Activated T-helper 1 cell treated with anti-CD3 and anti-CD28 coated beads, Interleukin-12 subunit alpha, Interleukin-12 subunit beta, Interleukin-2, Interleukin-4 antibody, amounts not matched to agents 30 ng/mL and 10 ng/mL and 1 ng/mL, durations not matched to agents 14 hours and 24 hours and 36 hours (primary cell): Measurements from ENCODE around the gene SAMHD1. TPM values are rescaled to one million over a fixed set of nuclear protein-coding genes. Genes with fewer than 3 reads are reported as not detected.
"Not testable (repeated sequence)": the region's sequence is repeated elsewhere in the genome, so short reads cannot be mapped to it uniquely, and the experiment has no call there.

ENCODE experiments used
- DNase-seq: peaks from one replicate; pipeline ENCODE4 v3.0.0; 2021; ENCODE audit warnings: low spot score
- H3K27ac Mint-ChIP-seq: one replicate; pipeline ENCODE4 v1.8.0; 2021; ENCODE audit warnings: mild to moderate bottlenecking, mixed read lengths
- H3K27me3 Mint-ChIP-seq: one replicate; pipeline ENCODE4 v1.8.0; 2022; ENCODE audit warnings: mild to moderate bottlenecking, moderate library complexity, mixed read lengths; ENCODE audit not compliant: insufficient read depth
- H3K36me3 Mint-ChIP-seq: one replicate; pipeline ENCODE4 v1.8.0; 2021; ENCODE audit warnings: low read depth, mixed read lengths
- H3K4me1 Mint-ChIP-seq: one replicate; pipeline ENCODE4 v1.8.0; 2021; ENCODE audit warnings: low read depth, mixed read lengths
- H3K4me3 Mint-ChIP-seq: one replicate; pipeline ENCODE4 v1.8.0; 2021; ENCODE audit warnings: mild to moderate bottlenecking, moderate library complexity, mixed read lengths
- H3K9me3 Mint-ChIP-seq: one replicate; pipeline ENCODE4 v1.8.0; 2021; ENCODE audit warnings: mixed read lengths
- intact Hi-C: fragments of 100-400 bp; cut with micrococcal nuclease; formaldehyde crosslinking; loops from one replicate; pipeline ENCODE4 v1.15.1; 2024
- total RNA-seq: library from RNA; stranded (reverse); gene quantifications from 2 replicates; pipeline ENCODE4 v1.2.3, GENCODE V29; 2022

SAMHD1 gene
- total RNA-seq, 1 donor from 2014 or later, result 55.0 TPM

DNA sequence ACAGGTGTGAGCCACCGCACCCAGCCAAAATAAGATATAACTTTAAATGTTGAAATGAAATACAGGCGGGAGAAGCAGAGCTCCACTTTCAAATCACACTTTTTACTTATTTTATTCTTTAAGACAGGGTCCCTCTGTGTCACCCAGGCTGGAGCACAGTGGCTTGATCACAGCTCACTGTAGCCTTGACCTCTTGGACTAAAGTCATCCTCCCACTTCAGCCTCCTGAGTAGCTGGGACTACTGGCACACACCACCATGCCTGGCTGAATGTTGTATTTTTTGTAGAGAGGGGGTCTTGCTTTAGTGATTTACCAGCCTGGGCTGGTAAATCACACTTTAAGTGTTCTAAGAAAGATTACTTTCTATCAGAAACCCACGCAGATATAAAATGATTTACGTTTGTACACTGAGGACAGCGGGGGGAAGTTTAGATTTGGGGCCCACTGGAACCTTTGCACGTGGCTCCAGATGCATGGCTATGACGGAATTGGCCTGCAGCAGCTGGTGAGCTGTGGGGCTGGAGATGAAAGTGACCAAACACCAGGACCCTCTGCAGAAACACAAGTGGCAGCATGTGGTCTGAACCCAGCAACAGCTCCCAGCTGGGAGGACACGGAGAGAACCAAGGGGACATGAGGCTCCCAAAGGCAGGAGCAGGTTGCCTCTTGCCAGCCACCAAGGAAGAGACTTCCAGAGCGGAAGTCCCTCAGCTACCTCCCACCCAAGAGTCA is 102.0 kb downstream of the SAMHD1 start:
- no peaks in the 10 kb centered on the region for H3K4me1 Mint-ChIP-seq
- no peak for DNase-seq
- H3K27me3 Mint-ChIP-seq, result peaks cover 4% of the 10 kb centered on the region
- H3K36me3 Mint-ChIP-seq, result no peaks in the 10 kb centered on the region
- H3K9me3 Mint-ChIP-seq, result peaks cover 4% of the 10 kb centered on the region
- H3K4me3 Mint-ChIP-seq, result no peak overlapping the region
- intact Hi-C loops, result no loop called here
- no peak overlapping the region for H3K27ac Mint-ChIP-seq

- H3K36me3 Mint-ChIP-seq, result no peaks in the 10 kb centered on the region
- no peak for DNase-seq
- no peak overlapping the region for H3K27ac Mint-ChIP-seq
- peaks cover 4% of the 10 kb centered on the region for H3K27me3 Mint-ChIP-seq
- intact Hi-C loops, result no loop called here
- peaks cover 2% of the 10 kb centered on the region for H3K4me1 Mint-ChIP-seq
- no peak overlapping the region for H3K4me3 Mint-ChIP-seq
- peaks cover 4% of the 10 kb centered on the region for H3K9me3 Mint-ChIP-seq
Observed at GRCh38 chr20:36848677-36849076, 102.8 kb downstream of the SAMHD1 start.

DNA sequence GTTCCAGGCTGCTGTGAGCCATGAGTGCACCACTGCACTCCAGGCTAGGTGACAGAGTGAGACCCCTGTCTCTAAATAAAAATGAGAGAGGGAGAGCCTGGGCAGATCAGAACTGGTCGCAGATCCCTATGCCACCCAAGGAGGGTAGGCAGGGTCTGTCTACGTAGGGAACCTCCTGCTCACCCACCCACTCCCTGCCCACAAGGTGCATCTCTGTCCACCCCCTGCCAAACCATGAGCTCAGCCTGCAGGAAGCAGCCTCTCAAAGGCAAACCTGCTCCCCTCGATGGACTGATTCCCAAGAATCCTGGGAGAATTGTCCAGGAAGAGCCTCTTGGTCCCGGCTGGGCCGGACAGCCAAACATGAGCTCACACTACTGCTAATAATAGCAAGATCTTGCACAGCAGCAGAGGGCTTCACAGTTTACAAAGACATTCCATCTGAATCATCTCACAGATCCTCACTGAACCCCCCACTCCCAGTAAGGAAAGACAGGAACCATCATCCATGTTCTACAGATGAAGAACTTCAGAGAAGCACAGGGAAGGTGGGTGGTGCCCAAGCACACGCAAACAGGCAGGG is 103.3 kb downstream of the SAMHD1 start:
- peaks cover 4% of the 10 kb centered on the region for H3K9me3 Mint-ChIP-seq
- peaks cover 7% of the 10 kb centered on the region for H3K4me1 Mint-ChIP-seq
- no peak overlapping the region for H3K4me3 Mint-ChIP-seq
- H3K27me3 Mint-ChIP-seq, result peaks cover 4% of the 10 kb centered on the region
- intact Hi-C loops, result no loop called here
- no peaks in the 10 kb centered on the region for H3K36me3 Mint-ChIP-seq
- no peak for DNase-seq
- H3K27ac Mint-ChIP-seq, result no peak overlapping the region

- peaks cover 4% of the 10 kb centered on the region for H3K9me3 Mint-ChIP-seq
Observed at GRCh38 chr20:36847710-36848040, 103.8 kb downstream of the SAMHD1 start.

GRCh38 chr20:36847009-36847709 is 104.3 kb downstream of the SAMHD1 start:
- Mint-ChIP-seq H3K9me3 (peaks cover 4% of the 10 kb centered on the region), H3K27me3 (peaks cover 4% of the 10 kb centered on the region), H3K27ac (no peak overlapping the region), H3K4me1 (peaks cover 10% of the 10 kb centered on the region), H3K36me3 (no peaks in the 10 kb centered on the region), H3K4me3 (no peak overlapping the region)
- intact Hi-C loops, result no loop called here
- DNase-seq, result no peak

More at GRCh38 chr20:36847710-36848040, 103.8 kb downstream of the SAMHD1 start:
- Mint-ChIP-seq H3K27ac (no peak overlapping the region), H3K4me1 (peaks cover 8% of the 10 kb centered on the region), H3K36me3 (no peaks in the 10 kb centered on the region), H3K4me3 (no peak overlapping the region), H3K27me3 (peaks cover 4% of the 10 kb centered on the region)
- intact Hi-C loops, result no loop called here
- no peak for DNase-seq

- Mint-ChIP-seq H3K4me1 (peaks cover 19% of the 10 kb centered on the region), H3K36me3 (no peaks in the 10 kb centered on the region), H3K9me3 (no peaks in the 10 kb centered on the region), H3K27me3 (peaks cover 2% of the 10 kb centered on the region), H3K4me3 (no peak overlapping the region), H3K27ac (no peak overlapping the region)
- intact Hi-C loops, result no loop called here
- DNase-seq, result no peak
Observed at GRCh38 chr20:36845288-36845971, 106.1 kb downstream of the SAMHD1 start.

GRCh38 chr20:36841030-36841429 is 110.5 kb downstream of the SAMHD1 start:
- H3K4me3 Mint-ChIP-seq, H3K27me3 Mint-ChIP-seq, DNase-seq, intact Hi-C loops, H3K9me3 Mint-ChIP-seq, H3K36me3 Mint-ChIP-seq: not testable (repeated sequence)
- peaks cover 33% of the 10 kb centered on the region for H3K4me1 Mint-ChIP-seq
- peak overlapping the region; percentile 66 for H3K27ac Mint-ChIP-seq

Other genes with a start within 250 kb of the SAMHD1 start
- gene NDRG3, start 205.6 kb downstream of the SAMHD1 start, total RNA-seq, result 21.3 and 21.9 TPM in 2 replicates
- gene DSN1, start 177.9 kb downstream of the SAMHD1 start, total RNA-seq, result 23.2 and 29.0 TPM in 2 replicates
- not detected in 2 replicates for gene TLDC2, start 75.6 kb downstream of the SAMHD1 start, total RNA-seq
- 49.2 and 53.7 TPM in 2 replicates for gene RBL1, start 144.3 kb upstream of the SAMHD1 start, total RNA-seq
- gene RPN2, start 227.6 kb upstream of the SAMHD1 start, total RNA-seq, result 223 and 234 TPM in 2 replicates
- gene MROH8, start 227.8 kb upstream of the SAMHD1 start, total RNA-seq, result 1.1 and 1.3 TPM in 2 replicates